ENCODE measurements around the gene RFX3.

DNA sequence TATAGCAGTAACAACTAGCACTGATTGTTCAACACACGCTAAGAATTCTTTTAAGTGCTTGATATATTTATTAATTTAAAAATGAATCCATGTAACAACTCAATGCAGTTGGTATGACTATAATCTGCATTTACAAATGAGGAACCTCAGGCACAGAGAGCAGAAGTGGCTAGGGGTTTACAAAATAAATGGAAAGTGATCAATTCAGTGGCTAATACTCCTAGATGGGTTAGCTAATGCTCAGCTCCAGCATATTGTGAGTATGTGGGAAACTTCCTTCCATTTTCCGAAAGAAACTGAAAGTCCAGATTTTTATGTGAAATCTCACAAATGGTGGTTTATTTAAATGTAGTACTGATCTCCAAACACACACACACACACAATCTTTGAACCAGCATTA is 128.0 kb downstream of the RFX3 start:
- no peak for TF ChIP-seq EP300 (IDR thresholded peaks at IDR 0.05; ENCODE audit: borderline replicate concordance)
- TF ChIP-seq YY1 (IDR thresholded peaks at IDR 0.05; ENCODE audit: low read depth): no peak
- TF ChIP-seq FOXM1 (IDR thresholded peaks at IDR 0.05; ENCODE audit: borderline replicate concordance, low read depth): no peak
- TF ChIP-seq CEBPB (IDR thresholded peaks at IDR 0.05): no peak
- TF ChIP-seq RAD21 (IDR thresholded peaks at IDR 0.05; ENCODE audit: low read depth): no peak
- TF ChIP-seq TAF1 (IDR thresholded peaks at IDR 0.05; ENCODE audit: low read depth): no peak
- TF ChIP-seq, protein P1, sequence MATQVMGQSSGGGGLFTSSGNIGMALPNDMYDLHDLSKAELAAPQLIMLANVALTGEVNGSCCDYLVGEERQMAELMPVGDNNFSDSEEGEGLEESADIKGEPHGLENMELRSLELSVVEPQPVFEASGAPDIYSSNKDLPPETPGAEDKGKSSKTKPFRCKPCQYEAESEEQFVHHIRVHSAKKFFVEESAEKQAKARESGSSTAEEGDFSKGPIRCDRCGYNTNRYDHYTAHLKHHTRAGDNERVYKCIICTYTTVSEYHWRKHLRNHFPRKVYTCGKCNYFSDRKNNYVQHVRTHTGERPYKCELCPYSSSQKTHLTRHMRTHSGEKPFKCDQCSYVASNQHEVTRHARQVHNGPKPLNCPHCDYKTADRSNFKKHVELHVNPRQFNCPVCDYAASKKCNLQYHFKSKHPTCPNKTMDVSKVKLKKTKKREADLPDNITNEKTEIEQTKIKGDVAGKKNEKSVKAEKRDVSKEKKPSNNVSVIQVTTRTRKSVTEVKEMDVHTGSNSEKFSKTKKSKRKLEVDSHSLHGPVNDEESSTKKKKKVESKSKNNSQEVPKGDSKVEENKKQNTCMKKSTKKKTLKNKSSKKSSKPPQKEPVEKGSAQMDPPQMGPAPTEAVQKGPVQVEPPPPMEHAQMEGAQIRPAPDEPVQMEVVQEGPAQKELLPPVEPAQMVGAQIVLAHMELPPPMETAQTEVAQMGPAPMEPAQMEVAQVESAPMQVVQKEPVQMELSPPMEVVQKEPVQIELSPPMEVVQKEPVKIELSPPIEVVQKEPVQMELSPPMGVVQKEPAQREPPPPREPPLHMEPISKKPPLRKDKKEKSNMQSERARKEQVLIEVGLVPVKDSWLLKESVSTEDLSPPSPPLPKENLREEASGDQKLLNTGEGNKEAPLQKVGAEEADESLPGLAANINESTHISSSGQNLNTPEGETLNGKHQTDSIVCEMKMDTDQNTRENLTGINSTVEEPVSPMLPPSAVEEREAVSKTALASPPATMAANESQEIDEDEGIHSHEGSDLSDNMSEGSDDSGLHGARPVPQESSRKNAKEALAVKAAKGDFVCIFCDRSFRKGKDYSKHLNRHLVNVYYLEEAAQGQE (IDR thresholded peaks at IDR 0.05; ENCODE audit: low read depth): no peak
- no peak for TF ChIP-seq CREB1 (IDR thresholded peaks at IDR 0.05; ENCODE audit: low read depth)
- no peak for TF ChIP-seq TCF12 (IDR thresholded peaks at IDR 0.05; ENCODE audit: low read depth)
- TF ChIP-seq, protein P2, sequence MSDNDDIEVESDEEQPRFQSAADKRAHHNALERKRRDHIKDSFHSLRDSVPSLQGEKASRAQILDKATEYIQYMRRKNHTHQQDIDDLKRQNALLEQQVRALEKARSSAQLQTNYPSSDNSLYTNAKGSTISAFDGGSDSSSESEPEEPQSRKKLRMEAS (IDR thresholded peaks at IDR 0.05): no peak
- no peak for TF ChIP-seq NFIC (IDR thresholded peaks at IDR 0.05)
- no peak for TF ChIP-seq EGR1 (IDR thresholded peaks at IDR 0.05)
- no peak for TF ChIP-seq ZBTB7A (IDR thresholded peaks at IDR 0.05; ENCODE audit: low read depth)
- TF ChIP-seq, protein P3, sequence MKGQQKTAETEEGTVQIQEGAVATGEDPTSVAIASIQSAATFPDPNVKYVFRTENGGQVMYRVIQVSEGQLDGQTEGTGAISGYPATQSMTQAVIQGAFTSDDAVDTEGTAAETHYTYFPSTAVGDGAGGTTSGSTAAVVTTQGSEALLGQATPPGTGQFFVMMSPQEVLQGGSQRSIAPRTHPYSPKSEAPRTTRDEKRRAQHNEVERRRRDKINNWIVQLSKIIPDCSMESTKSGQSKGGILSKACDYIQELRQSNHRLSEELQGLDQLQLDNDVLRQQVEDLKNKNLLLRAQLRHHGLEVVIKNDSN (IDR thresholded peaks at IDR 0.05): no peak

Measured in Ishikawa (cell line).